ENCODE results near the gene WBP2.

Gene WBP2

GRCh38 chr17:75834279-75834920 lies 20.7 kb downstream of the WBP2 start:
- TF ChIP-seq SIN3A (IDR thresholded peaks at IDR 0.05; ENCODE audit: borderline replicate concordance, insufficient read depth, low read length) (no peak), FOXP2 (optimal IDR thresholded peaks at IDR 0.05; ENCODE audit: borderline replicate concordance, extremely low read depth, extremely low read length, insufficient read depth) (no peak), POLR2AphosphoS5 (IDR thresholded peaks at IDR 0.05; ENCODE audit: low read depth, low read length) (no peak), REST (IDR thresholded peaks at IDR 0.05; ENCODE audit: insufficient read depth in 1 of 2, low read depth in 2 of 2, low read length in 2 of 2) (no peak), TAF1 (IDR thresholded peaks at IDR 0.05; ENCODE audit: borderline replicate concordance, insufficient read depth, low read length) (no peak)

- TF ChIP-seq POLR2AphosphoS5 (IDR thresholded peaks at IDR 0.05; ENCODE audit: low read depth, low read length) (peak; percentile 49), REST (IDR thresholded peaks at IDR 0.05; ENCODE audit: insufficient read depth in 1 of 2, low read depth in 2 of 2, low read length in 2 of 2) (no peak), TAF1 (IDR thresholded peaks at IDR 0.05; ENCODE audit: borderline replicate concordance, insufficient read depth, low read length) (no peak), SIN3A (IDR thresholded peaks at IDR 0.05; ENCODE audit: borderline replicate concordance, insufficient read depth, low read length) (no peak)
These were observed 22.3 kb downstream of the WBP2 start for GRCh38 chr17:75832652-75833400.

GRCh38 chr17:75832164-75832651 lies 22.9 kb downstream of the WBP2 start:
- no peak for TF ChIP-seq FOXP2 (optimal IDR thresholded peaks at IDR 0.05; ENCODE audit: borderline replicate concordance, extremely low read depth, extremely low read length, insufficient read depth)
- no peak for TF ChIP-seq TAF1 (IDR thresholded peaks at IDR 0.05; ENCODE audit: borderline replicate concordance, insufficient read depth, low read length)
- TF ChIP-seq POLR2AphosphoS5 (IDR thresholded peaks at IDR 0.05; ENCODE audit: low read depth, low read length) = no peak
- TF ChIP-seq REST (IDR thresholded peaks at IDR 0.05; ENCODE audit: insufficient read depth in 1 of 2, low read depth in 2 of 2, low read length in 2 of 2) = no peak
- TF ChIP-seq SIN3A (IDR thresholded peaks at IDR 0.05; ENCODE audit: borderline replicate concordance, insufficient read depth, low read length) = no peak

- no peak for TF ChIP-seq REST (IDR thresholded peaks at IDR 0.05; ENCODE audit: insufficient read depth in 1 of 2, low read depth in 2 of 2, low read length in 2 of 2)
- TF ChIP-seq POLR2AphosphoS5 (IDR thresholded peaks at IDR 0.05; ENCODE audit: low read depth, low read length) = no peak
- TF ChIP-seq TAF1 (IDR thresholded peaks at IDR 0.05; ENCODE audit: borderline replicate concordance, insufficient read depth, low read length) = no peak
- TF ChIP-seq FOXP2 (optimal IDR thresholded peaks at IDR 0.05; ENCODE audit: borderline replicate concordance, extremely low read depth, extremely low read length, insufficient read depth) = no peak
- TF ChIP-seq SIN3A (IDR thresholded peaks at IDR 0.05; ENCODE audit: borderline replicate concordance, insufficient read depth, low read length) = no peak
These were observed 24.0 kb downstream of the WBP2 start for GRCh38 chr17:75831032-75831571.
